ENCODE data around the gene LHX3. TPM values are rescaled to one million over a fixed set of nuclear protein-coding genes. Genes with fewer than 3 reads are reported as not detected.

LHX3 gene
- total RNA-seq, 1 donor from 2014 or later: not detected

GRCh38 chr9:136160995-136161610 lies 43.8 kb downstream of the LHX3 start:
- Mint-ChIP-seq H3K27ac (no peak overlapping the region), H3K4me3 (no peak overlapping the region), H3K9me3 (peaks cover 16% of the 10 kb centered on the region), H3K36me3 (no peaks in the 10 kb centered on the region), H3K27me3 (ENCODE audit: low read depth) (peaks cover 26% of the 10 kb centered on the region), H3K4me1 (peaks cover 8% of the 10 kb centered on the region)
- TF ChIP-seq, protein P1, sequence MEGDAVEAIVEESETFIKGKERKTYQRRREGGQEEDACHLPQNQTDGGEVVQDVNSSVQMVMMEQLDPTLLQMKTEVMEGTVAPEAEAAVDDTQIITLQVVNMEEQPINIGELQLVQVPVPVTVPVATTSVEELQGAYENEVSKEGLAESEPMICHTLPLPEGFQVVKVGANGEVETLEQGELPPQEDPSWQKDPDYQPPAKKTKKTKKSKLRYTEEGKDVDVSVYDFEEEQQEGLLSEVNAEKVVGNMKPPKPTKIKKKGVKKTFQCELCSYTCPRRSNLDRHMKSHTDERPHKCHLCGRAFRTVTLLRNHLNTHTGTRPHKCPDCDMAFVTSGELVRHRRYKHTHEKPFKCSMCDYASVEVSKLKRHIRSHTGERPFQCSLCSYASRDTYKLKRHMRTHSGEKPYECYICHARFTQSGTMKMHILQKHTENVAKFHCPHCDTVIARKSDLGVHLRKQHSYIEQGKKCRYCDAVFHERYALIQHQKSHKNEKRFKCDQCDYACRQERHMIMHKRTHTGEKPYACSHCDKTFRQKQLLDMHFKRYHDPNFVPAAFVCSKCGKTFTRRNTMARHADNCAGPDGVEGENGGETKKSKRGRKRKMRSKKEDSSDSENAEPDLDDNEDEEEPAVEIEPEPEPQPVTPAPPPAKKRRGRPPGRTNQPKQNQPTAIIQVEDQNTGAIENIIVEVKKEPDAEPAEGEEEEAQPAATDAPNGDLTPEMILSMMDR (IDR thresholded peaks at IDR 0.05; ENCODE audit: unreplicated experiment): no peak
- DNase-seq (ENCODE audit: low spot score in 2 of 2, unreplicated experiment in 2 of 2): no peak

- Mint-ChIP-seq H3K9me3 (peaks cover 11% of the 10 kb centered on the region), H3K4me1 (peaks cover 8% of the 10 kb centered on the region), H3K27ac (no peak overlapping the region), H3K4me3 (no peak overlapping the region), H3K36me3 (no peaks in the 10 kb centered on the region), H3K27me3 (ENCODE audit: low read depth) (peaks cover 29% of the 10 kb centered on the region)
- TF ChIP-seq, protein P1 (IDR thresholded peaks at IDR 0.05; ENCODE audit: unreplicated experiment): no peak
- DNase-seq (ENCODE audit: low spot score in 2 of 2, unreplicated experiment in 2 of 2): no peak
Measured at GRCh38 chr9:136160381-136160841, 44.5 kb downstream of the LHX3 start.

DNA sequence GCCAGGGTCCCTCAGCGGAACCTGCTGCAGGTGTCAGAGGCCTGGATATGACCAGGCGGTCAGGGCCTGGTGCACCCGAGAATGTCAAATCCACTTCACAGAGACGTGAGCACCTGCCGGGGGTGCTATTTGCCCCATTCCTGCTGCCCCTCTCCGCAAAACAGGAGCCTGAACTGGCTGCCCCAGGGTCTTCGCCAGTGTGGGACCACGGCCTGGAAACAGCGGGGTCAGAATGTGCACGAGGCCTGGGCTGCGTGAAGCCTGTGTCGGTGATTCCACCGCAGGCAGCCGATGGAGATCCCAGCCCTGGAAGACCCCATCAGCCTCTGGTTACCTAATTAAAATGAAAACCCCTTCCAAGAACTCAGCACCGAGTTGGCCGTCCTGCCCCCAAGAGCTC lies 45.1 kb downstream of the LHX3 start:
- TF ChIP-seq, protein P1 (IDR thresholded peaks at IDR 0.05; ENCODE audit: unreplicated experiment): no peak
- no peak overlapping the region for H3K4me3 Mint-ChIP-seq
- DNase-seq (ENCODE audit: low spot score in 2 of 2, unreplicated experiment in 2 of 2): no peak
- H3K36me3 Mint-ChIP-seq: no peaks in the 10 kb centered on the region
- peaks cover 32% of the 10 kb centered on the region for H3K27me3 Mint-ChIP-seq (ENCODE audit: low read depth)
- H3K27ac Mint-ChIP-seq: no peak overlapping the region
- peaks cover 8% of the 10 kb centered on the region for H3K4me1 Mint-ChIP-seq
- peaks cover 8% of the 10 kb centered on the region for H3K9me3 Mint-ChIP-seq

- Mint-ChIP-seq H3K27me3 (ENCODE audit: low read depth) (peaks cover 29% of the 10 kb centered on the region), H3K4me1 (peaks cover 8% of the 10 kb centered on the region), H3K9me3 (no peaks in the 10 kb centered on the region), H3K27ac (no peak overlapping the region), H3K36me3 (no peaks in the 10 kb centered on the region), H3K4me3 (no peak overlapping the region)
- DNase-seq (ENCODE audit: low spot score in 2 of 2, unreplicated experiment in 2 of 2): no peak
- TF ChIP-seq, protein P1 (IDR thresholded peaks at IDR 0.05; ENCODE audit: unreplicated experiment): no peak
Measured at GRCh38 chr9:136157477-136158265, 47.3 kb downstream of the LHX3 start.

DNA sequence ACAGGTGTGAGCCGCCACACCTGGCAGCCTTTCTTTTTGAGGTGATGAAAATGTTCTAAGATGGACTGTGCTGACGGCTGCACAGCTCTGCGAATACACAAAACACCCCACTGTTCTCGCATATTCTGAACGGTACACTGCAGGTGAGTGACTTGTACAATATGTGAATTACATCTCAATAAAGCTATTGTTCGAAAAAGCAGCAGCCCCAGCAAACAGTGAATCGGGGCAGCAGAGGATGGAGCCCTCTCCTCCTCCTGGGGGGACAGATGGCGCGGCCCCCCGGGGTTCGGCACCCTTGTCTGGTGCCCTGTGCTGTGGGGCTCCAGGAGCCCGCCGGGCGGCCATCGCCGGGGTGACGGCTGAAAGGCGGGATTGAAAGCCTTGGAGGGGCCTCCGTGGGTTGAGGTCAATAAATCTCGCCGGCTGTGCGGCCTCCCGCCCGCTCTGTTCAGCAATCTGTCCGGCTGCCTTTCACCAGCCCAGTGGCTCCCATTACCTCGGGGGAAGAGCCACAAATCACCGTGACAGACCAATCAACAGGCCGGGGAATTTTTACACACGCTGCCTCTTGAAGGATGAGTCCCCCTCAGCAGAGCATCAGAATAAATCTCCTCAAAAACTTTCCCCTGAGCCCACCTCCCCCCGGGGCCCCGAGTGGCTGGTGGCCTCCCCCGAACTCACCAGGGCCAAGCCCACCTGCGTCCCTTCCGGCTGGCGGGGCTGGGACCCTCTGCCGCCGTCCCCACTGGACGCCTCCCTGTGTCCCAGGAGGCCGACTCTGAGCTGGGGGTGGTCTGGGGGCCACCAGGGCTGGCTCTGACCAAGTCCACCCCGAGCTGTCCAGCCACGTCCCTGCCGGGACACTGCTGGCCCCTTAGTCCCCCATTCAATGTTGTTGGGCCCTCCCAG lies 48.5 kb downstream of the LHX3 start:
- H3K9me3 Mint-ChIP-seq: no peaks in the 10 kb centered on the region
- H3K36me3 Mint-ChIP-seq: no peaks in the 10 kb centered on the region
- peaks cover 8% of the 10 kb centered on the region for H3K4me1 Mint-ChIP-seq
- TF ChIP-seq, protein P1 (IDR thresholded peaks at IDR 0.05; ENCODE audit: unreplicated experiment): no peak
- DNase-seq (ENCODE audit: low spot score in 2 of 2, unreplicated experiment in 2 of 2): no peak
- no peak overlapping the region for H3K4me3 Mint-ChIP-seq
- peaks cover 36% of the 10 kb centered on the region for H3K27me3 Mint-ChIP-seq (ENCODE audit: low read depth)
- no peak overlapping the region for H3K27ac Mint-ChIP-seq
